Fibroblast of peridontal ligament (primary cell): Measurements from ENCODE around the gene NTF3.

Experiments used
- DNase-seq: peaks from one replicate; pipeline ENCODE4 v3.0.0-alpha.2; 2010; ENCODE audit errors: extremely low read depth

NTF3 gene

DNA sequence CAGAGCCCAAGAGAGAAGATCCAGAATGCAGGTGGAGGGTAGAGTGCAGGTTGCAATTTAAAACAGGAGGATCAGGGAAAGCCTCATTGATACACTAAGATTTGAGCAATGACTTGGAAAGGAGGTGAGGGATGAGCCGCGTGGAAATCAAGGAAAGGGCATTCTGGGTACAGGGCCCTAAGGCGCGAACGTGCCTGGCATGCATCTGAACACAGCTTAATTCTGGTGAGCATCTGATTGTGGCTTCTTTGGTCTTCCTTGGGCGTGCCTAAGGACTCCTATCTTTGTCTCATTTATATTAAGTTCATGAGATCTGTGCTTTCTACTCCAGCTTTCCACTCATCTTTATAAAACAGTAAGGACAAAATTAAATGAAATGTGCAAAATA lies 79.3 kb downstream of the NTF3 start:
- no peak for DNase-seq

DNA sequence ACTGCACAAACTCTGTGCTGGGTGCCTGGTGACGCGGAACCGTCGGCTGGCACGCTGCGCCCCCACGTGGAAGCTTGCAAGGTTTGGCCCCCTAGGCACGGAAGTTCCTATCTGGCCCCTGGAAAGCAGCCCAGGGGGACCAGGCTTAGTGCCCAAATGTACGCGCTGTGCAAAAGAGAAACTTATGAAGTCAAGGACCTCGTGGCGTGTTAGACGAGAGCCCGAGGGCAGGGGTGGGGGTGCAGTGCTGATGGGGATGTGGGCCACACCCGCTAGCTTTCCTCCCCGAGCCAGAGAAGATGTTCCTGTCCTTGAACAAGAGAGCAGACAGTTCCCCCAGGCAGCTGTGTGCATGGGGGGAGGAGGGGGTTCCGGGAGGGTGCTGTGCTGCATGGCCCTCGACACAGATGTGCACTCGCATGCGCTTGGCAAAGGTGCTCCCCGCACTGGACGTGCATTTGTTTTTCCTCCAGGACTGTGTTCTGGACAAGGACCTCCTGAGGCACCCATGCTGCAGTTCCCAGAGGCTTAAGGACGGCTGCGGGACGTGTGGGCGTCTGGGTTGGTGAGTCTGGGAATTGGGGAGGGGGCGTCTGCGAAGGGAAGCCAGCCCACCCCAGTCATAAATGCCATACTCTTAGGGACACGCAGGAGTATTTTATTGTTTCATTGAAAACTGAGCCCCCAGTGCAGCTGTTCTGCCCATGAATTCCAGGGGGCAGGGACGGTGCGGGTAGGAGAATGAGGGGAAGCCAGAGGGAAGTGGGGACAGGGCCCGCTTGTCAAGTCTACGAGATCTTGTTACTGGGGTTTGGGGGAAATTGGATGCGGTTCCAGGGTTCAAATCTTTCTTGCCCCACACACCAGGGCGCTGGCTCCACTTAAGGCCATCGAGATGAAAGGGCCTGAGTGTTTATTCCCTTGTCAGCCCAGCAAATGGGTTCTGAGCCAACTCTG lies 80.0 kb downstream of the NTF3 start:
- no peak for DNase-seq

DNA sequence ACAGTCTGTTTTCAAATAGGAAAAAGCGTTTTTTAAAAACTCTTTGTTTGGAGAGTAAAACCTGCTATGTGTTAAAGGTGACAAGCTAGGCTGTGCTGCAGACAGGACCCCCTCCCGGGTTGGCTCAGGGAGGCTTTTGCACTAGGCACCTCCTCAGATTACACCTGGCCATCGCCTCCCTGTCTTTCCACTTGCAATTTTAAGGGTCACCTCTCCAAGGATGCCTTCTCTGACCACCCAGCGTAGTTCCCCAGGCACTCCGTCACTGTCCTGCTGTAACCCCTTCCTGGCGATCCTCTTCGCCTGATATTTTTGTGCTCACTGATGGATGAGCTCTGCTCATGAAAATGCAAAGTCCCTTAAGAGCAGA lies 80.7 kb downstream of the NTF3 start:
- no peak for DNase-seq

GRCh38 chr12:5513406-5513805 lies 81.5 kb downstream of the NTF3 start:
- no peak for DNase-seq

GRCh38 chr12:5514016-5514415 lies 82.1 kb downstream of the NTF3 start:
- DNase-seq = no peak

DNA sequence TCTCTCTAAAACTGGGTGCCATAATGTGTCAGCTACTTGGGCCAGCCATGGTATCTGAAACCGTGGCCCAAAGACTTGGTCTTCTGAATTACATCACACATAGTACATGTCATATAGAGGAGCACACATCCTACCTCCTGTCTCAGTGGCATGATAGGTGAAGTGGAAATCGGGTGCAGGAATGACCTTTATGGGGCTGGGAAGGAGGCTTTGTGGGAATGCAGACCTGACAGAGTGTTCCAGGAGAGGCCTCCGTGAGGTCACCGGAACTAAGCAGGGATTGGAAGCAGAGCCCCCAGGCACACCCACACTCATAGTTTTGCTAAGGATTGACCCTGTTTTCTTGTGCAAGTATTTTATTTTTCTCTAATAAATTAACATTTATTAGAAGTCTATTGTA lies 82.6 kb downstream of the NTF3 start:
- no peak for DNase-seq

DNA sequence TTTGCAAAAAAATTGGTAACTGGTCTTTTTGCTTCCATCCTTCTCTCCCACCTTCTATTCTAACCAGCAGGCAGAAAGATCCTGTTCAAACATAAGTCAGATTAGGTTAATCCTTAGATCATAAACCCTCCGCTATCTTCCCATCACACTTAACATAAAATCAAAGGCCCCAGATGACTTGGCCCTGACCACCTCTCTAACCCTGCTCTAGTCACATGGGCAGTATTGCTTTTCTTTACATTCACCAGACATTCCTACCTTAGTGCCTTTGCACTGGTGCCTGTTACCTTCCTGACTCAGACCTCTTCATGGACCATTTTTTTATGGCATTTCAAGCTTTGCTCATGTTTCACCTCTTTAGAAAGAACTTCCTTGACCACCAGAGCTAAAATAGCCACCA lies 83.5 kb downstream of the NTF3 start:
- DNase-seq = no peak

GRCh38 chr12:5516371-5517241 lies 84.7 kb downstream of the NTF3 start:
- DNase-seq = no peak

- no peak for DNase-seq
Measured at GRCh38 chr12:5518584-5519365, 86.9 kb downstream of the NTF3 start.

- DNase-seq = no peak
Measured at GRCh38 chr12:5520037-5520436, 88.1 kb downstream of the NTF3 start.

DNA sequence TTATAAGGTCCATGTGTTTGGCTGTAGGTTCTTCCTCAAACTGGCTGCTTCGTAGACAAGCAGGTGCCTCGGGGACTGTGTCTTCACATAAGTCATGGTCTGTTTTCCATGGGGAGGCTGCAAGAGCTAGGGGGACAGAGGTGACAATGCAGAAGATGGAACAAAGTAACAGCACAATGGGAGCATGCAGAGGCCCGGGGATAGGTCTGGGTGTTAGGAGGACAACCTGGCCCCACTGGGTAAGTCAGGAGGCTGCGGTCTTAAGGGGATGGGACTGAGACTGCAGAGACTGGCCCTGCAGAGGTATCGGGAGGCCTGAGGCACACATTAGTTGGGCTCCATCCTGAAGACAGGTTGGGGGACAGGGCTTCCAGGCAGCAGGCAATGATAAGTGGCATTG lies 88.9 kb downstream of the NTF3 start:
- DNase-seq = no peak

- no peak for DNase-seq
Measured at GRCh38 chr12:5521456-5522325, 89.8 kb downstream of the NTF3 start.

- no peak for DNase-seq
Measured at GRCh38 chr12:5522432-5523335, 90.8 kb downstream of the NTF3 start.

DNA sequence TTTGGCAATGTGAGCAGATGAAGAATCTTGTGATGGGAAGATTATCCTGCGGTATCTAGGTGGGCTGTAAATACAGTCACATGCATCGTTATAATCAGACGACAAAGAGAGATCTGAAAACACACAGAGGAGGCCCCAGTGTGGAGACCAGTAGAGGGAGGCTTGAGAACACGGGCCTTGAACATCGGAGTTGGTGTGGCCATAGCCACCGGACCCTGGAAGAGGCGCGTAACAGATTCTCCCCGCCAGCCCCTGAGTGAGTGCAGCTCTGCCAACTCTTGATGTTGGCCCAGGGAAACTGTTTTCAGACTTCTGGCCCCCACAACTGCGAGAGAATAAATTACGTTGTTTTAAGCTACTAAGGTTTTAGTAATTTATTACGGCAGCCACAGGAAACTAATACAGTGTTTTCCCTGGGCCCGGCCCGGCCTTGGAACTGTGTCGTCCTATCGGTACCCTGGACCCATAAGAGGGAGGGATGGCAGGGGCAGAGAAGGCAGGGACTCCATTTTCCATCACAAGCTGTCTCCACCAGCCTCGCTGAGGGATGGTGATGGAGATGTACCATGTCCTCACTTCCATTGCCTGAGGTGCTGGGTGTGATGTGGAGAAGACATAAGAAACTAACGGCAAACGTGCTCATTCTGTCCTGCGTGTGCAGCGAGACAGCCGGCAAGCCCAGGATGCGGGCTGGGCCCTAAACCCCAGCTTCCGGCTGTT lies 91.6 kb downstream of the NTF3 start:
- DNase-seq = no peak

DNA sequence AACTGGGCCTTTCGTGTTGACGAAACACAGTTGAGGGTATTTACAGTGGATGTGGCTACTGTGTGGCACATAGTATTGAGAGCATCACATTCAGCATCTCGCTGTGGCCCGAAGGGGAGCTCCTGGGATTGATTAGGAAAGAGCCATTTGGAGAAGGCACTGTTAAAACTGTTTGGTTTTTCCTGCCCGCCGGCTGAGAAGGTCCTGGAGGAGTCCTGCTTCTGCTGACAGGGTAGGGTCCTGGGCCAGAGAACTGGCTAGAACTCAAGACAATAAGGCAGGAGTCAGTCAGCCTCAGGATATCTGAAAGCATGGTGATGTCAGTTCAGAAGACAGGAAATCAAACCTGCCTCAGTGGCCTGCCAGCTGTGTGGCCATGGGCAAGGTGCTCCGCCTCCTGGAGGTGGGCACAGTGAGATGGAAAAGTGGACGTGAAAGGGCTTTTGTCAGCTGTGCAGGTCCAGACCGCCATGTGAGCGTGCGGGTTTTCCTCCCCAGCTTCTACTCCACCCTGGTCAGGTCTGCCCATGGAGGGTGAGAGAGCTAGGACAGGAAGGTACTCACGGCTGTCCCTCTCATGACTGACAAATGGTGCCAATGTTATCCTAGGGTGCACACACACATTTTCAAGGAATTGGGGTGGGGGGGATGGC lies 92.3 kb downstream of the NTF3 start:
- no peak for DNase-seq

GRCh38 chr12:5524769-5525436 lies 93.0 kb downstream of the NTF3 start:
- no peak for DNase-seq

DNA sequence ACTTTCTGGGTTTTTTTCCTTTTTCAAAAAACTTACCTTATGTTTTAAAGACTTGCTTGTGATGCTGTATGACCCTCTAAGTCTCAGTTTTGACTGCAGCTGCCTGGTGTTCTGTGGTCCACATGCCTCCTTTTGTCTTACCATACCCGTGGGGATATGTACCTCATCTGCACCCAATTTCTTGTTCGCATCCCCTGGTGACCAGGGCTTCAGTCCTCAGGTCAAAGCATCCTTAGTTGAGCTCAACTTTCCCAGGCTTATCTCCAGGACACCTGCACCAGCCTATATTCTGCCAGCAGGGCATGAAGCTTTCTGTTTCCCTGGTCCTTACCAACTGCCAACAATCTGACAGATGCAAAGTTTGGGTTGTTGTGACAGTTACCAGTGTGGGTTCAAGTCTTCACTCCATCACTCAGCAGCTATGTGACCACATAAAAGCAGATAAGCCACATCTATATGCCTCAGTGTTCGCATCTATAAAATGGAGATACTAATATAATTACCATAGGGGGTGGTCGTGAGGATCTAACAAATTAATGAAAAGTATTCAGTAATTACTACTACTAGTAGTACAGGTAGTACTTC lies 94.0 kb downstream of the NTF3 start:
- no peak for DNase-seq

- no peak for DNase-seq
Measured at GRCh38 chr12:5533368-5533767, 101.5 kb downstream of the NTF3 start.
